NCI-H2196 treated with DMSO at 0.1 percent for 48 hours (cell line): Measurements from ENCODE around the gene GPC5.
"Not testable (repeated sequence)": the region's sequence is repeated elsewhere in the genome, so short reads cannot be mapped to it uniquely, and the experiment has no call there.

Experiments used
- DNase-seq: peaks from one replicate; lab custom pipeline; 2025; ENCODE audit not compliant: unreplicated experiment; lab: John Stamatoyannopoulos, UW

Gene GPC5

DNA sequence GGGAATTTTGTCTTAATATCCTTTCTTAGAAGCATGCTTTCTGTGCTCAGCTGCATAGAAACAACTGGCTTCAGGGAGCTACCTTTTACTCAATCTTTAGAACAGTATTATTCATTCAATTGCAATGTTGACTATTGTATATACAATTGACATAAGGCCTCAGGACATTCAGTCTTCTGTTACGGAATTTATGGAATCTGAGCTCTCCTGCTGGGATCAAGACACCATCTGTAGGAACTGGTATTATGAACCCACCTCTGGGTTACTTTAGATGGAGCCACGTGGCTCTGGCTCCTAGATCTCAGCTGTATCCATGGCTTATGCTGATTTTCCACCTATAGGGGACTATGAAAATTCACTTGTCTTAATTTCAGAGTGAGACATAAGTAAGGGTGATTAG lies 1112.0 kb downstream of the GPC5 start:
- DNase-seq = no peak

DNA sequence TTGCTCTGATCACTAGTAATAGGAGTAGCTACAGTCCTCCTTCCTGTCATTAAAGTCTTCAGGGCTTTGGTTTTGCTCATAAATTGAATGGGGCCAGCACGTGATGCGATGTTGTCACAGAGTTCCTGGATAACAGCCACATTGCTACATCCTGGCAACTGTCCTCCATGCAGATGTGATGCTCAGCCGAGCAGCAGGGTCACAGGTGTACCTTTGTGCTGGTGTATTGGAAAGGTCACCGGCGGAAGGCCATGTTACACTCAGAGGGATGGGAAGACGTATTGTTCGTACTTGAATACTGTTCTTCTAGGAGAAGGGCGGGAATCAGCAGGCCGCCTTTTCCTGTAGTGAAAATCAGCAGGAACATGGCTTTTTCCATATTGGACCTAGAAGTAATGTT lies 1114.4 kb downstream of the GPC5 start:
- DNase-seq = no peak

GRCh38 chr13:92513672-92514071 lies 1115.3 kb downstream of the GPC5 start:
- no peak for DNase-seq

DNA sequence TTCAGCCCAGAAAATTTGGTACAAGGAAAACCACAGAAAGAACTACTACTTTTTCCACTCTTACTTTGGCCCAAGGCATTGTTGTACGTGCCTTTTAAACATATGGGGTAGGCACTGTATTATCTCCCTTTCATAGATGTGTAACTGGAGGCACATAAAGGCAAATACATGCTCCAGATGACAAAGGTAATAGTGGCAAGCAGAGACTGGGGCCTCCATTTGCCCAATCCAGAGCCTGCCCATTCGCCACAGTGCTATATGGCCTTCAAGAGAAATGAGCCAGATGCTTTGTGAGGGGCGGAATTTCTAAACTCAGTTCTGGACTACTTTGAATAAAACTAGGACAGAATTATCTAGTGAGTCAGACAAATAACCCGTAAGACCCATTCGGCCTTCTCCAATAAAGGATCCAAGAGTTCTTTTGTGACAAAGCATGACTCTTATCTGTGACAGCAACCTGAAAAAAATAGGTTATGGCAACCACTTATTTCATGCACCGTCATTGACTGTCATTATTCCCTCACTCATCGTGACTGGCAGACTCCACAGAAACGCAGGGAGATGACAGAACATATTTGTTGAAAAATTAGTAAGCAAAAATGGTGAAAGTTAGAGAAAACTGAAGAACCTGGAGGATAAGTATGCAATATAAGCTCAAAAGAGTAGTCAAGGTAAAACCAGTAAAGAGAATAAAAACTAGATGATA lies 1116.2 kb downstream of the GPC5 start:
- DNase-seq = no peak

DNA sequence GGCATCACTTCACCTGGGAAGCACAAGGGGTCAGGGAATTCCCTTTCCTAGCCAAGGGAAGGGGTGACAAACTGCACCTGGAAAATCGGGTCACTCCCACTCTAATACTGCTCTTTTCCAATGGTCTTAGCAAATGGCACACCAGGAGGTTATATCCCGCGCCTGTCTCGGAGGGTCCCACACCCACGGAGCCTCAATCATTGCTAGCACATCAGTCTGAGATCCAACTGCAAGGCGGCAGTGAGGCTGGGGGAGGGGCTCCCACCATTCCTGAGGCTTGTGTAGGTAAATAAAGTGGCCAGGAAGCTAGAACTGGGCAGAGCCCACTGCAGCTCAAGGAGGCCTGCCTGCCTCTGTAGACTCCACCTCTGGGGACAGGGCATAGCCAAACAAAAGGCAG lies 1118.5 kb downstream of the GPC5 start:
- not testable (repeated sequence) for DNase-seq

DNA sequence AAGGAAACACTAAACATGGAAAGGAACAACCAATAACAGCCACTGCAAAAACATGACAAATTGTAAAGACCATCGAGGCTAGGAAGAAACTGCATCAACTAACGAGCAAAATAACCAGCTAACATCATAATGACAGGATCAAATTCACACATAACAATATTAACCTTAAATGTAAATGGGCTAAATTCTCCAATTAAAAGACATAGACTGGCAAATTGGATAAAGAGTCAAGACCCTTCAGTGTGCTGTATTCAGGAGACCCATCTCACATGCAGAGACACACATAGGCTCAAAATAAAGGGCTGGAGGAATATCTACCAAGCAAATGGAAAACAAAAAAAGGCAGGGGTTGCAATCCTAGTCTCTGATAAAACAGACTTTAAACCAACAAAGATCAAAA lies 1120.2 kb downstream of the GPC5 start:
- not testable (repeated sequence) for DNase-seq

DNA sequence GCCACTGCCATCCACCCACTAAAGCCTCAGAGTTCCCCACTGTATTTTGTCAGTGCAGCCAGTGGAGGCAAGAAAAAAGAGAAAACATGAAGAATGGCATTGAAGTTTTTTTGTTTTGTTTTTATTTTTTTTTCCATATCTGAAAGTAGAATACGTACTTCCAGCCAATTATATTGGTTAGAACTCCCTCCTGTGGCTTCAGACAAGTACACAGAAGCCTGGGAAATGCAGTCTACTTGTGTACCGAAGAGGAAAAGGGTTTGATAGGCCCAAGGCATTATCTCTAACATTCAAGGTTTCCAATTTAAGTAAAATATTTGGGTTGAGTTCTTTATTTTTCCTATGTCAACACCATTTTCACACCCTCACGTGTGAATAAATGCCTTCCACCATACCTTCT lies 1131.9 kb downstream of the GPC5 start:
- no peak for DNase-seq

DNA sequence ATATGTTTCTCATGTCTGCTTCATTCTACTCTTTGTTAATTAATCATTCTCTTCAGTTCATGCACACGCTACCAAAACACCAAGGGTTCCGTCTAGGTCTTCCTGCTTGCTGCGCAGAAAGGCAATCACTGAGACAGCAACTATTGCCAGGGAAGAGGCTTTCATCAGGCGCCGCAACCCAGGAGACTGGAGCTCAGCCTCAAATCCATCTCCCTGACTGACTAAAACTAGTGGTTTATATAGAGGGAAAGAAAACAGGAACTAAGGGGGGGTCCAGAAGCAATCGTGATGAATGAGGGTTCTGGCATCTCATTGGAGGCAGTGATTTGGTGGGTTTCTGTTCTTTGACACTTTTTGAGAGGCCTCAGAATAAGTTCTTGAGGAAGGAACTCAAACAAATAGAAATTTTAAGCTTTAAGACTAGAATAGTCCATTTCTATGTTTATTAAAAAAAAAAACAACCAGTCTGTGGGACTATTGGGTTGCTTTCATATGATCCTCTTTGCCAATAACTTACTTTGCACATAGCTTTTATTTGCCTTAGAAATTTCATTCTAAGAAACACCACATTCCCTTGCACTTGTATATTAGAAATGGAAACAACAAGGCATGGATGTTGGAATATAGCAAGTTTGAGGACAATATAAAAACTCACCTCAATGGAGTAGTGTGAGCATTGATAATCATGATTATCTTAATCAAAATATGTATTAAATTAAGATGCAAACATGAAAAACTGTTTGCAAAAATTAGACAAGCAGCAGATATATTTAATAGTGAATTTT lies 1137.0 kb downstream of the GPC5 start:
- no peak for DNase-seq

DNA sequence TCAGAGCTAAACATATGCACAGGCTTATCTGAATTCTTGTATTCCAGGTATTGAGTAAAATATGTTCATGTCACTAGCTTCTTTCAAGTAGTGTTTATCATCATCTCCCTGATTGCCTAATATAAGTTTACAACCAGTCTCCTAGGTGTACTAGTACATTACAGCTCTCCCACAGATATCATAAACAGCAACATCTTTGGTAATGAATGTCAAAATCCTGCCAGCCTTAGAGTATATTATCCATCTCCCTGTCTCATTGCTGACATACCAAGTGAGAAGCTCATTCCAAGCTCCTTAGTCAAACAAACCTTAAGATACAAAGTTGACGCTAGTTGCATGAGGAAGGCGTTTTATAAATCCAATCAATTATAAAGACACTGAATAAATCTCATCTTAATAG lies 1139.0 kb downstream of the GPC5 start:
- DNase-seq = no peak

DNA sequence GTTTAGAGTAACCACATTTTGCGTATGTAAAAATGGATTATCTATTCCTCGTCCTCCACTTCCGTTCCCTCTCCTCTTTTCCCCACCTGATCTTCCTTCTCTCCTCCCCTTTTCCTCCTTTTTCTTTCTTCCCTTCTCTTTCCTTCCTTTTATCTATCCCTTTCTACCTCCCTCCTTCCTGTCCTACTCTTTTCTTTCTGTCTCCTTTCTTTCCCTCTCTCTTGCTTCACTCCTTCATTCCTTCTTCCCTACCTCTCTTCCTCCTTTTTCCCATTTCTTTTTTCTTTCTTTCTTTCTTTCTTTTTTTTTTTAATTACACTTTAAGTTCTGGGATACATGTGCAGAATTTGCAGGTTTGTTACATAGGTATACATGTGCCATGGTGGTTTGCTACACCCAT lies 1139.7 kb downstream of the GPC5 start:
- no peak for DNase-seq

- not testable (repeated sequence) for DNase-seq
Measured at GRCh38 chr13:92539148-92539547, 1140.7 kb downstream of the GPC5 start.

GRCh38 chr13:92547266-92547665 lies 1148.8 kb downstream of the GPC5 start:
- no peak for DNase-seq

DNA sequence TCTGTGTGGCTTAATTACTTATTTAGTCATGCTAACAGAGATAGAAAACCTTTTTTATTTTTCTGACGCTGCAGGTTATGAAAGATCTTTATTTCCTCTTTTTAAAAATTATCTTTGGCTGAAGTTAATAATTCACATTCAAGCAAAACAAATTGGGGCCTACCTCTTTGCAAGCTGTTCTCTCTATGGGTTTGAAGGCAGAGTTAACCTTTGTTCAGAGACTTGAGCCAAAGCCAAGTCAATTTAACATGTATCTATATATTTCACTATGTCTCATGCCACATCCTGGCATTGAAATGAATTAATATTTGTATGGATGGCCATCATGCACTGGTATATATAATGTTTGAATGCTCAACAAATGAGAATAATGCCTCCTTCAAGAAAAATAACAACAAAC lies 1150.9 kb downstream of the GPC5 start:
- DNase-seq = no peak

GRCh38 chr13:92553470-92554114 lies 1155.2 kb downstream of the GPC5 start:
- no peak for DNase-seq

DNA sequence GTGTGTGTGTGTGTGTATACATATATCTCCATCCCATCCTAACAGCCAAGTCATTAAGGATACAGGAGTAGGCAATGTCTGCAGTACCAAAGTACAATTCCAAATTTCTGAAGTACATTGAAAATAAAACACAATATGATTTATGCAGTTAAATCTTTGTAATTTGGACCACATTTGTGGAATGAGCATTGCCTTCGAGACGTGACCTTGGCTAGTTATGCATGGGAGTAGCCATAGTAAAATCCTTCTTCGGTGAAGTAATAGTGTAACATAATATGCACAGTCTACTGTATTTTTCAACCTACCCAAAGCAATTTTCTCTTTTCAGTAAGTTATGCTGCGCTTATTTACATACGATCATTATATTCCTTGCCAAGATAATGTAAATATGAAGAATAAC lies 1162.5 kb downstream of the GPC5 start:
- DNase-seq = no peak

GRCh38 chr13:92564942-92565341 lies 1166.5 kb downstream of the GPC5 start:
- no peak for DNase-seq

- DNase-seq = no peak
Measured at GRCh38 chr13:92566767-92567166, 1168.3 kb downstream of the GPC5 start.

DNA sequence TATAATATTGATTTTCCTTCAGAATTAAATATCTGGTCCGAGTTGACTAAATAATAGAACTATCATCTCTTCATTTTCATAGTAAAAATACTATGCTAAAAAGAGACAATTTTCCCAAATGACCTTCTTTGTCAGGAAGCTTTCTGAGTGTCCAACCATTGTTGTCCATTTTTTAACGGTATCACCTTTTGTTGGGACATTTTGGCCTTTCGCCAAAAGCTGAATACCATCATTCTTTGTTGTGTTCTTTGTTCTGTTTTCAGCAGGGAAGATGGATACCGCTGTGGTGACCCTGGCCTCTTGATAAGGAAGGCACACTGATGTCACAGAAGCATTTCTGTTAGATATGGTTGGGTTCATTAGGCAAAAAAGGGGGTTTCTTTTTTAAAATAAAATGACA lies 1173.8 kb downstream of the GPC5 start:
- no peak for DNase-seq

- no peak for DNase-seq
Measured at GRCh38 chr13:92573467-92574057, 1175.1 kb downstream of the GPC5 start.

DNA sequence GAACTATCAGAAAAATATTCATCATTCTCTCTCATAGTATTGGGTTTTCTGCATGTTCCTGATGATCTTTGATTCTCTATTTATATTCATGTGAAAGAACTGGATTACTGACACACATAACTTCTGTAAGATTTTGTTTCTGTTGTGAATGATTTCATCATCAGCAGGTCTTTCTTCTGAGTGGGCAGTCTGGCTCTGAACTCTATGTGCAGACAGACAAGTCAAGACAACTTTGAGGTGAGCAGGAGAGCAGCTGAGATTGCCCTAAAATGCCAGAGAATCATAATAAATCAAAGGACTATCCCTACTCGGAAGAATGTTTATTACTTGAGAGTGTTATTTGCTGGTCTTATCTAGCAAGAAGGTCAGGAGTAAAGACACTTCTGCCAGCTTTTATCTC lies 1176.1 kb downstream of the GPC5 start:
- no peak for DNase-seq

DNA sequence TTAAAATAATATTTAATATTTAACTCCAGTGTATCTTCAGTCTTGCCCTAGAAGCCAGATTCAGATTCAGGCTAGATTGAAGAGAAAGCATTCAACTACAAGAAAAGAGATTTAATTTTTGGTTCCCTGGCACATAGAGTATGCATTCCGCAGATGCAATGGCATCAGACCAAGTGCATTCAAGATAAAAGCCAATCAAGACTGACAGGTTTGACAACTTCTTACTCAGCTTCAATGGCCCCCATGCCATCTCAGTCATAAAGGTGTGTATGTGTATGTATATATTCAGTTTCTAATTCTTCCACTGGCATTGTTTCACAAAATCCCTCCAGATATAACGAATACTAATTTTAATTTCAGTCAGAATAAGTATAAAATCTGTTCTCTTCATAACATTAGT lies 1177.4 kb downstream of the GPC5 start:
- no peak for DNase-seq

DNA sequence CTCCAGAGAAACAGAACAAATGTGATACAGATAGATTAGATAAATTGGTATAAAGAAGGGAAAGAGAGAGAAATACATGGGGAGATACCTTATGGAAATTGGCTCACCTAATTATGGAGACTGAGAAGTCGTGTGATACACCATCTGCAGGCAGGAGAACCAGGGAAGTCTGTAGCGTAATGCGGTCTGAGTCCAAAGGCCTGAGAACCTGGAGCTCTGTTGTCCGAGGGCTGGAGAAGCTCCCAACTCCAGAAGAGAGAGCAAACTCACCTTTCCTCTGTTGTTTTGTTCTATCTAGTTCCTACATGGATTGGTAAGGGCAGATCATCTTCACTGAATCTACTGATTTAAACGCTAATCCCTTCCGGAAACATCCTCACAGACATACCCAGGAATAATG lies 1179.9 kb downstream of the GPC5 start:
- no peak for DNase-seq
